Measurements from ENCODE around the gene SEC14L5.

DNA sequence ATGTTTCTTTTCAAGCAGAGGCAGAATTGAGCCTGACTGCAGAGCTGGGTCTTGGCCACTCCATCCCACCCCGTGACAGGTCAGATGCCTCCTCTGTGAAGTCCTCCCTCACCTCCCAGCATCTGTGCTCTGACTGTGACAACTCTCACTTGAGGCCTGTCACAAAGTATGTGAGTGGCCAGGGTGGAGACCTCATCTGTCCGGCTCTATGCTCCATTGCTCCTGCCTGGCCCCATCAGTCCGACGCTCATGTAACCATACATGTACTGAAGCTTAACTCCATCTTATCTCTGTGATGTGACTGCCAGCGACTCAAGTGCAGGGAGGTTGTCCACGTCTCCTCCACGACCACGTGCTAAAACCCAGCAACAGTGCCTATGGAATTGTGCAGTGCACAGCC lies 24.7 kb upstream of the SEC14L5 start:
- TF ChIP-seq, protein P1, sequence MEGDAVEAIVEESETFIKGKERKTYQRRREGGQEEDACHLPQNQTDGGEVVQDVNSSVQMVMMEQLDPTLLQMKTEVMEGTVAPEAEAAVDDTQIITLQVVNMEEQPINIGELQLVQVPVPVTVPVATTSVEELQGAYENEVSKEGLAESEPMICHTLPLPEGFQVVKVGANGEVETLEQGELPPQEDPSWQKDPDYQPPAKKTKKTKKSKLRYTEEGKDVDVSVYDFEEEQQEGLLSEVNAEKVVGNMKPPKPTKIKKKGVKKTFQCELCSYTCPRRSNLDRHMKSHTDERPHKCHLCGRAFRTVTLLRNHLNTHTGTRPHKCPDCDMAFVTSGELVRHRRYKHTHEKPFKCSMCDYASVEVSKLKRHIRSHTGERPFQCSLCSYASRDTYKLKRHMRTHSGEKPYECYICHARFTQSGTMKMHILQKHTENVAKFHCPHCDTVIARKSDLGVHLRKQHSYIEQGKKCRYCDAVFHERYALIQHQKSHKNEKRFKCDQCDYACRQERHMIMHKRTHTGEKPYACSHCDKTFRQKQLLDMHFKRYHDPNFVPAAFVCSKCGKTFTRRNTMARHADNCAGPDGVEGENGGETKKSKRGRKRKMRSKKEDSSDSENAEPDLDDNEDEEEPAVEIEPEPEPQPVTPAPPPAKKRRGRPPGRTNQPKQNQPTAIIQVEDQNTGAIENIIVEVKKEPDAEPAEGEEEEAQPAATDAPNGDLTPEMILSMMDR (IDR thresholded peaks at IDR 0.05 in 2 of 3, conservative IDR thresholded peaks at IDR 0.05 in 1 of 3; ENCODE audit: control insufficient read depth in 2 of 3, extremely low read depth in 1 of 3, insufficient read depth in 1 of 3, low read depth in 3 of 3, low read length in 3 of 3): no peak
- TF ChIP-seq YBX1 (IDR thresholded peaks at IDR 0.05) (no peak), HCFC1 (IDR thresholded peaks at IDR 0.05; ENCODE audit: low read length) (no peak), YY1 (IDR thresholded peaks at IDR 0.05; ENCODE audit: low read depth, low read length) (no peak), RCOR1 (conservative IDR thresholded peaks at IDR 0.05; ENCODE audit: low read depth, low read length) (no peak)

Measured in GM12878 (cell line).